ENCODE results near the gene ZNF550.

DNA sequence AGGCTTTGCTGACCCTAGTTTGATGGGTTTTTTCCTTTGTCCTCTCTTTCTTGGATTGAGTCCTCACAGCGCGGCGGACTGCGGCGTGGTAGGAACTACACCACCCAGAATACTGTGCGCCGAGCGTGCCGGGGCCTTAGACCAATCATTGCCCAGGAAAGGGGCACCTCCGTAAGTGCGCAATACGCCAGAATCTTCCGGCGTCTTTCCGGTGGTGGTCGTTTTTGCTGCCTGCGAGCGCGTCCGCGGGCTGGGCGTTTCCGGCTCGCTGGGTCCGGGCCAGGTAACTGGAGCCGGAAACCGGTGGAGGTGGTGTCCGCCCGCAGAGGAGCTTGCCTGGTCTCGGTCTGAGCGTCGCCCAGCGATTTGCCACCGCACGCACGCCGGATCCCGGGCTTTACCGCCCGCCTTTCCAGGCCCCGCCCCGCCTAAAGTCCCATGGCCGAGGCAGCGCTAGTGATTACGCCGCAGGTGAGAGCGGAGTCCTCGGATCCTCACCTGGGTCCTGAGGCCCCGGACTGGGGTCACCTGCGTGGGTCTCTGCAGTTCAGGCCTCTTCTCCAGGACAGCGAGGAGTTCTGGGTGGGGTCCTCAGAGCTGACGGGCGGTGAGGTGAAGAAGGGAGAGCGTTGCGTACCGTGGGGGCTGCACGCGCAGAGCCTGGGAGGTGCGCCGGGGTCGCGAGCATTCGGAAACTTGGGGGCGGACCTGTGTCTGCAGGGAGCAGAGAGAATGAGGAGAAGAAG, 32.4 kb downstream of the ZNF550 start, which contains the start of gene ZNF549:
- no peak for TF ChIP-seq EZH2 (IDR thresholded peaks at IDR 0.05; ENCODE audit: low read length, unreplicated experiment)
- TF ChIP-seq, protein P1, sequence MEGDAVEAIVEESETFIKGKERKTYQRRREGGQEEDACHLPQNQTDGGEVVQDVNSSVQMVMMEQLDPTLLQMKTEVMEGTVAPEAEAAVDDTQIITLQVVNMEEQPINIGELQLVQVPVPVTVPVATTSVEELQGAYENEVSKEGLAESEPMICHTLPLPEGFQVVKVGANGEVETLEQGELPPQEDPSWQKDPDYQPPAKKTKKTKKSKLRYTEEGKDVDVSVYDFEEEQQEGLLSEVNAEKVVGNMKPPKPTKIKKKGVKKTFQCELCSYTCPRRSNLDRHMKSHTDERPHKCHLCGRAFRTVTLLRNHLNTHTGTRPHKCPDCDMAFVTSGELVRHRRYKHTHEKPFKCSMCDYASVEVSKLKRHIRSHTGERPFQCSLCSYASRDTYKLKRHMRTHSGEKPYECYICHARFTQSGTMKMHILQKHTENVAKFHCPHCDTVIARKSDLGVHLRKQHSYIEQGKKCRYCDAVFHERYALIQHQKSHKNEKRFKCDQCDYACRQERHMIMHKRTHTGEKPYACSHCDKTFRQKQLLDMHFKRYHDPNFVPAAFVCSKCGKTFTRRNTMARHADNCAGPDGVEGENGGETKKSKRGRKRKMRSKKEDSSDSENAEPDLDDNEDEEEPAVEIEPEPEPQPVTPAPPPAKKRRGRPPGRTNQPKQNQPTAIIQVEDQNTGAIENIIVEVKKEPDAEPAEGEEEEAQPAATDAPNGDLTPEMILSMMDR (conservative IDR thresholded peaks at IDR 0.05; ENCODE audit: low read depth, low read length): no peak
- no peak for TF ChIP-seq EZH2phosphoT487 (IDR thresholded peaks at IDR 0.05; ENCODE audit: borderline replicate concordance, low read length)
